Memory B cell (primary cell): Measurements from ENCODE around the gene GPER1.
"Not testable (repeated sequence)": the region's sequence is repeated elsewhere in the genome, so short reads cannot be mapped to it uniquely, and the experiment has no call there.

ENCODE experiments used
- ATAC-seq: fragments of 150-1000 bp; cut with Tn5 transposase; 2 replicates; pipeline ENCODE4 v1.10.0; 2021; ENCODE audit warnings: low read depth, mild to moderate bottlenecking, moderate library complexity
- DNase-seq, 2 donors: peaks; one replicate each; pipeline ENCODE4 v3.0.0; 2022; ENCODE audit warnings: low spot score in 2 of 2
- H3K27ac Mint-ChIP-seq: one replicate; pipeline ENCODE4 v1.8.0; 2022; ENCODE audit warnings: mild to moderate bottlenecking, moderate library complexity, mixed read lengths
- H3K27me3 Mint-ChIP-seq: one replicate; pipeline ENCODE4 v1.8.0; 2022; ENCODE audit warnings: mixed read lengths
- H3K36me3 Mint-ChIP-seq: one replicate; pipeline ENCODE4 v1.8.0; 2022; ENCODE audit warnings: mild to moderate bottlenecking, mixed read lengths
- H3K4me1 Mint-ChIP-seq: one replicate; pipeline ENCODE4 v1.8.0; 2022; ENCODE audit warnings: mixed read lengths
- H3K4me3 Mint-ChIP-seq: one replicate; pipeline ENCODE4 v1.8.0; 2022; ENCODE audit warnings: mild to moderate bottlenecking, moderate library complexity, mixed read lengths
- H3K9me3 Mint-ChIP-seq: one replicate; pipeline ENCODE4 v1.8.0; 2022; ENCODE audit warnings: mixed read lengths

The GPER1 gene

DNA sequence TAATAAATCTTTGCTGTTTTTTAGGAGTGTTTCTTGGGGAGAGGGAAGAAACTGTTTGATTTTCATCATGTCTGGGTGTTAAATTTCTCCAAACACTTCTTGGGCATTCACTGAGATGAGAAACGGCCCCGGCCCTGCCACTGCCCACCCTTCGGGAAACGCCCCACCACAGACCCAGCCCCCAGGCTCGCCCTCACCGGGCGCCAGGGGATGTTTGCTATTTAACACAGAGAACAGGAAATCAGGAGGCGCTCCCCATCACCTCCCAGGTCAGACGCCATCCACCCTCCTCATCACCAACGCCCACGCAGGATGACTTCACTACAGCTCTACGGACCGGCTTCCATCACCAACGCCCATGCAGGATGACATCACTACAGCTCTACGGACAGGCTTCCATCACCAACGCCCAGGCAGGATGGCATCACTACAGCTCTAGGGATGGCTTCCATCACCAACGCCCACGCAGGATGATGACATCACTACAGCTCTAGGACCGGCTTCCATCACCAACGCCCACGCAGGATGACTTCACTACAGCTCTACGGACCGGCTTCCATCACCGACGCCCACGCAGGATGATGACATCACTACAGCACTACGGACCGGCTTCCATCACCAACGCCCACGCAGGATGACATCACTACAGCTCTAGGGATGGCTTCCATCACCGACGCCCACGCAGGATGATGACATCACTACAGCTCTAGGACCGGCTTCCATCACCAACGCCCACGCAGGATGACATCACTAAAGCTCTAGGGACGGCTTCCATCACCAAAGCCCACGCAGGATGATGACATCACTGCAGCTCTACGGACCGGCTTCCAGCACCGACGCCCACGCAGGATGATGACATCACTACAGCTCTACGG is 27.5 kb downstream of the GPER1 start:
- not testable (repeated sequence) for H3K27ac Mint-ChIP-seq, DNase-seq, ATAC-seq, H3K4me3 Mint-ChIP-seq, H3K27me3 Mint-ChIP-seq, H3K9me3 Mint-ChIP-seq, H3K4me1 Mint-ChIP-seq, H3K36me3 Mint-ChIP-seq

GRCh38 chr7:1116383-1117008 is 28.6 kb downstream of the GPER1 start:
- not testable (repeated sequence) for DNase-seq, H3K9me3 Mint-ChIP-seq, H3K4me3 Mint-ChIP-seq, H3K4me1 Mint-ChIP-seq, H3K27ac Mint-ChIP-seq, H3K36me3 Mint-ChIP-seq, ATAC-seq, H3K27me3 Mint-ChIP-seq

DNA sequence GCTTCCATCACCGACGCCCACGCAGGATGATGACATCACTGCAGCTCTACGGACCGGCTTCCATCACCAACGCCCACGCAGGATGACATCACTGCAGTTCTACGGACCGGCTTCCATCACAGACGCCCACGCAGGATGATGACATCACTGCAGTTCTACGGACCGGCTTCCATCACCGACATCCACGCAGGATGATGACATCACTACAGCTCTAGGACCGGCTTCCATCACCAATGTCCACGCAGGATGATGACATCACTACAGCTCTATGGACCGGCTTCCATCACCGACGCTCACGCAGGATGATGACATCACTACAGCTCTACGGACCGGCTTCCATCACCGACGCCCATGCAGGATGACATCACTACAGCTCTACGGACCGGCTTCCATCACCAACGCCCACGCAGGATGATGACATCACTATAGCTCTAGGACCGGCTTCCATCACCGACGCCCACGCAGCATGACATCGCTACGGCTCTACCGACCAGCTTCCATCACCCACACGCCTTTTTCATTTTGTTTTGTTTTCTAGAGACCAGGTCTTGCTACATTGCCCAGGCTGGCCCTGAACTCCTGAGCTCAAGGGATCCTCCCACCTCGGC is 29.5 kb downstream of the GPER1 start:
- Mint-ChIP-seq H3K27ac (no peak overlapping the region), H3K9me3 (no peaks in the 10 kb centered on the region), H3K4me3 (no peak overlapping the region), H3K36me3 (no peaks in the 10 kb centered on the region), H3K4me1 (peaks cover 4% of the 10 kb centered on the region), H3K27me3 (no peaks in the 10 kb centered on the region)
- ATAC-seq (no peak), DNase-seq (no peak)

GRCh38 chr7:1119201-1119600 is 31.3 kb downstream of the GPER1 start:
- Mint-ChIP-seq H3K27me3 (no peaks in the 10 kb centered on the region), H3K27ac (no peak overlapping the region), H3K4me1 (peaks cover 4% of the 10 kb centered on the region), H3K9me3 (no peaks in the 10 kb centered on the region), H3K4me3 (no peak overlapping the region), H3K36me3 (no peaks in the 10 kb centered on the region)
- DNase-seq (no peak), ATAC-seq (no peak)

- no peak for DNase-seq
- Mint-ChIP-seq H3K27ac (no peak overlapping the region), H3K4me1 (peaks cover 4% of the 10 kb centered on the region), H3K9me3 (no peaks in the 10 kb centered on the region), H3K4me3 (no peak overlapping the region), H3K27me3 (no peaks in the 10 kb centered on the region), H3K36me3 (no peaks in the 10 kb centered on the region)
- ATAC-seq = no peak
These were observed 32.9 kb downstream of the GPER1 start for GRCh38 chr7:1120791-1121190.

GRCh38 chr7:1121476-1121875 is 33.6 kb downstream of the GPER1 start:
- ATAC-seq (no peak), DNase-seq (no peak)
- no peak overlapping the region for H3K4me3 Mint-ChIP-seq
- no peaks in the 10 kb centered on the region for H3K36me3 Mint-ChIP-seq
- H3K9me3 Mint-ChIP-seq = no peaks in the 10 kb centered on the region
- H3K27me3 Mint-ChIP-seq = no peaks in the 10 kb centered on the region
- peaks cover 2% of the 10 kb centered on the region for H3K4me1 Mint-ChIP-seq
- H3K27ac Mint-ChIP-seq = no peak overlapping the region

- peaks cover 2% of the 10 kb centered on the region for H3K4me1 Mint-ChIP-seq
- no peak for ATAC-seq
- H3K36me3 Mint-ChIP-seq = no peaks in the 10 kb centered on the region
- H3K27ac Mint-ChIP-seq = no peak overlapping the region
- H3K4me3 Mint-ChIP-seq = no peak overlapping the region
- no peaks in the 10 kb centered on the region for H3K9me3 Mint-ChIP-seq
- H3K27me3 Mint-ChIP-seq = no peaks in the 10 kb centered on the region
- no peak for DNase-seq
These were observed 34.2 kb downstream of the GPER1 start for GRCh38 chr7:1121886-1122831.

DNA sequence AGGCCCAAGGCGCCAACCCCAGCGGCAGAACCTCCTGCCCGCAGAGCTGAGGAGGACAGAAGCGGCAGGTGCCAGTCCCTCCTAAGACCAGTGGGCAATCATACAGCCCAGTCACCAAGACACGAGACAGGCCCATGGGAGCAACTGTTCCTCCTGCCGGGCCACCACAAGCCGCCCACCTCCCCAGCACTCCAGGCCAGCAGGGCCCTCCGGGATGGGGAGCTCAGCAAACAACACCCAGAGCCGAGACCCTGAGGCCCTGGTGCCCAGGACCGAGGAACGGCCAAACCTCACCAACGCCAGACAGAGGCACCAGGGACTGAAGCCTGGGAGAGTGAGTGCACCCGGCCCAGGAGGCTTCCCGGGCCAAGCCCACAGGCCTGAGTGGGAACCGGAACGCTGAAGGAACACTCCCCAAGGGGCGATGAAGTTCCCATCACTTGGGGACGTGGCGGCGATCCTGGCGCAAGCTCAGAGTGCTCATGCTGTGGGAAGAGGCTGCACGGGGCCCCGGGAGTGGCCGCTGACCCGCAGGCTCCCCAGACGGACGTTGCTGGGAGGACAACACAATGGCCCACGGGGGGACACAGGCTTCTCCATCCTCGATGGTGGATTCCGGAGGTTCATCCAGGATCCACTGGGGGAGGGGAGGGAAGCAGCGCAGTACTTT is 35.1 kb downstream of the GPER1 start:
- H3K36me3 Mint-ChIP-seq = no peaks in the 10 kb centered on the region
- H3K27ac Mint-ChIP-seq = no peak overlapping the region
- no peaks in the 10 kb centered on the region for H3K9me3 Mint-ChIP-seq
- DNase-seq (no peak), ATAC-seq (no peak)
- H3K4me1 Mint-ChIP-seq = peaks cover 2% of the 10 kb centered on the region
- no peaks in the 10 kb centered on the region for H3K27me3 Mint-ChIP-seq
- no peak overlapping the region for H3K4me3 Mint-ChIP-seq

- ATAC-seq (no peak), DNase-seq (no peak)
- H3K4me3 Mint-ChIP-seq = no peak overlapping the region
- H3K36me3 Mint-ChIP-seq = no peaks in the 10 kb centered on the region
- no peak overlapping the region for H3K27ac Mint-ChIP-seq
- no peaks in the 10 kb centered on the region for H3K9me3 Mint-ChIP-seq
- no peaks in the 10 kb centered on the region for H3K27me3 Mint-ChIP-seq
- H3K4me1 Mint-ChIP-seq = no peaks in the 10 kb centered on the region
These were observed 35.8 kb downstream of the GPER1 start for GRCh38 chr7:1123715-1124114.

GRCh38 chr7:1124164-1124563 is 36.3 kb downstream of the GPER1 start:
- H3K4me3 Mint-ChIP-seq = no peak overlapping the region
- no peaks in the 10 kb centered on the region for H3K4me1 Mint-ChIP-seq
- no peak overlapping the region for H3K27ac Mint-ChIP-seq
- no peaks in the 10 kb centered on the region for H3K36me3 Mint-ChIP-seq
- no peaks in the 10 kb centered on the region for H3K27me3 Mint-ChIP-seq
- H3K9me3 Mint-ChIP-seq = no peaks in the 10 kb centered on the region
- DNase-seq = no peak
- ATAC-seq = no peak

DNA sequence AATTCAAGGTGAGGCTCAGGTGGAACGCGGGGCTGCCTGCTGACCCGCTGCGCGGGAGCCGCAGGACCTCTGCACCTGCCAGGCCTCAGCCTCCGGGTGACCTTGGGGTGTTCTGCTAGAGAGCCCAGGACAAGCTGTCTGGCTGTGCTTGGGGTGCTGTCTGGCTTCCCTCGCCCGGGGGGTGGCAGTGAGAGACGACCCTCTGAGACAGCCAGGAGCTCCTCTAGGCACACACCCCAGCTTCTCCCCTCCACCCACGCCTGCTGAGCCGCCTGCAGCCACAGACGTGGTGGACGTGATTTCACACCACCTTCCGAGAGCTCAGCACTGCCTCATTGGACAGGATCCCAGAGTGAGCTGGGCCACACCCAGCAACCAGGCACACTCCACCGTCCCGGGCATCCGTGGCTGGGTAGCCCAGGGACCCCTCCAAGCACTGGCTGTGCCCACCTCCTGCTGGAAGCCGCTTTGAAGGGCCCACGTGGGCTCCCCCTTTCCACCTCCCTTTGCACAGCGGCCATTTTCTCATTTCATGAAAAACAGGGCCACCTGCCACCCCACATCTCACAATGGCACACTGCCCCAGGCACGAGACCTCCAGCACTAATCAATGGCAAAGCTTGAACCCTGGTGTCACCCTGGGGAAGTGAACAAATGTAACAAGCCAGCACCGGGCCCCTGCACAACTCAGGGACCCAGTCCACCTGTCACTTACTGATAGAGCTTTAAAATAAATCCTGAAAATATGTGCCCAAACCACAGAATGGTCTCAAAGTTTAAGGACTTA is 37.1 kb downstream of the GPER1 start:
- Mint-ChIP-seq H3K27ac (no peak overlapping the region), H3K4me3 (no peak overlapping the region), H3K4me1 (no peaks in the 10 kb centered on the region), H3K36me3 (peaks cover 2% of the 10 kb centered on the region), H3K27me3 (no peaks in the 10 kb centered on the region), H3K9me3 (no peaks in the 10 kb centered on the region)
- DNase-seq = no peak
- no peak for ATAC-seq

- no peak overlapping the region for H3K4me3 Mint-ChIP-seq
These were observed 37.7 kb downstream of the GPER1 start for GRCh38 chr7:1125603-1125969.

GRCh38 chr7:1127001-1127400 is 39.1 kb downstream of the GPER1 start:
- ATAC-seq (no peak), DNase-seq (no peak)
- Mint-ChIP-seq H3K4me3 (no peak overlapping the region), H3K36me3 (peaks cover 6% of the 10 kb centered on the region), H3K4me1 (no peaks in the 10 kb centered on the region), H3K27me3 (no peaks in the 10 kb centered on the region), H3K9me3 (peaks cover 3% of the 10 kb centered on the region), H3K27ac (no peak overlapping the region)

More at GRCh38 chr7:1125603-1125969, 37.7 kb downstream of the GPER1 start:
- no peak for DNase-seq
- H3K27me3 Mint-ChIP-seq = no peaks in the 10 kb centered on the region
- H3K27ac Mint-ChIP-seq = no peak overlapping the region
- H3K36me3 Mint-ChIP-seq = peaks cover 2% of the 10 kb centered on the region
- no peak for ATAC-seq
- no peaks in the 10 kb centered on the region for H3K4me1 Mint-ChIP-seq
- H3K9me3 Mint-ChIP-seq = no peaks in the 10 kb centered on the region
